HG03520 (cell line): ENCODE data around the gene DGKD.
A peak's percentile ranks its signal among the peaks of the same experiment; 100 is the strongest.

Experiments
- ATAC-seq: cut with Tn5 transposase; IDR thresholded peaks from one replicate; pipeline ENCODE4 v1.9.1; 2021; ENCODE audit warnings: mild to moderate bottlenecking, moderate library complexity; ENCODE audit not compliant: unreplicated experiment

The DGKD gene

DNA sequence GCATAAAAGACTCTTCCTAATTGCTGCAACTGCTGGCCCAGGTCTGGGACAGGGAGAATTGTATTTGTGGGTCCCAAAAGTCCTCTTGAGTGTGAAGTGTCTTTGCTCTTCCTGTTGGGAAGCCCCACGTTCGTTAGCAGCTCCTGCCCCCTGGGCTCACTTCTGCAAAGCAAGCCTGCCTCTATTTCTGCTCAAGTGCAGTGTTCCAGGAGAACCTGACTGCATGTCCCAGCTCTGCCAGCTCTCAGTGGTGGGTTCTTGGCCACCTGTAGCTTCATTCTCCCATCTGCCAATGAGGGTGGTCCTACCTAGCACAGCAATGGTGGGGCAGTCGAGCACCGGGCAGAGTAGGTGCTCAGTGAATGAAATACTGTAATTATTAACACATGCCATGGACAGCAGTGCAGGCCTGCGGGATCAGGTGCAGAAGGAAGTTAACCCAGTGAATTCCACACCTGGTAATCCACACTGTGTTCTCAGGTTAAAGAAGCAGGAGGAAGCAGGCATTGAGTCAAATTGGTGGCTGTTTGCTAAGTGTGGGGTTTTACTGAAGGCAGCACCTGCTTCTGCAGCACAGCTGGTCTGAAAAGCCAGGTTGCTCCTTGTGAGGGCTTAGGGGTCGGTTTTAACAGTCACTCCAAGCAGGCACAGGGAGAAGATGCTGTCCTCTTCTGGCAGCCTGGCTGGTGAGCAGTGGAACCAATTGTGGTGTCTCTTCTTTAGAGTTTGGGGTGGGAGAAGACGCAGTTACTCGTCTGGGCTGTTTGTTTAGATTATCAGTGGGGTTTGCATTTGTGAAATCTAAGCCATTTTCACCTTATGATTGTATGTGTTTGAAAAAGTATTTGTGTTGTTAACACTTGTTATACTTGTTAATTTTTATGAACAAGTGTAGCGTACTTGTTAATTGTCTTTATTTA lies 54.3 kb downstream of the DGKD start:
- ATAC-seq: no peak

DNA sequence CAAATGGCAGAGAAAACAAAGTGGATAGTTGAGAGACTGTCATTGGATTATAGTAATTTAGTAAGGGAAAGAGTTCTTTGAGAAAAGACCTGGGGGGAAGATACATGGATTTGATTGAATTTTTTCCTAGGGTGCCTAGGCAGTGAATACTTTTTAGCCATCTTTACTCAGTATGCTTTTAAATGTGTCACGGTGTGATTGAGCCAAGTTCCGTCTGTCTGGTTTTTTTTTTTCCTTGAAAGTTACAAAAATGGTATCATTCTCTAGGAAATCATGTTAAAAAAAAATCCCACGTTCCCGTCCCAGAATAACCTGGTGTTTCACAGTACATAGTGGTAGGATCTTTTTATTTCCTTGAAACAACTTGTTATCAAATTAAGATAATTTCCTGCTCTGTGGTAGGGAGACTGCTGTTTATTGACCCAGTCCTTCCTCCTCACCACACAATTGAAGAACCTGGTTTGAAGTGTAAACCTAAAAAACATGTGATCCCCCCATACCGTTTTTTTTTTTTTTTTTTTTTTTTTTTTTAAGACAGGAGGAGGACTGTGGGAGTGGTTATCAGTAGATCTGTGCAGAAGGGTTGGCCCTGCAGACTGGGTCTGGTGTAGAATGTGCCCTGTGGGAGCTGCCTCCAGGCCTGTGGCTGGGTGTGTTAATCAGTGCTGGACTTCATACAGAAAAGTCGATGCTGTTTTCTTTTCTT lies 55.1 kb downstream of the DGKD start:
- no peak for ATAC-seq

- no peak for ATAC-seq
Observed at GRCh38 chr2:233410196-233410760, 56.0 kb downstream of the DGKD start.

DNA sequence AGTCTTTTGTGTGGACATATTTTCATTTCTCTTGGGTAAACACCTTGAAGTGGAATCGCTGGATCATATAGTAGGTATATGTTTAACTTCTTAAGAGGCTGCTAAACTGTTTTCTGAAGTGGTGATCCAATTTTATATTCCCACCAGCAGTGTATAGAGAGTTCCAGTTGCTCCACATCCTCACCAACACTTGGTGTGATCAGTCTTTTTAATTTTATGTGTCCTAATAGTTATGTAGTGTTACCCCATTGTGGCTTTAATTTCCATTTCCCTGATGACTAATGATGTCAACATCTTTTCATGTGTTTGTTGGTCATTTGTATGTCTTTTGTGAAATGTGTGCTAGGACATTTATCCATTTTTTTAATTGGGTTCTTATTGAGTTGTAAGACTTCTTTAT lies 56.9 kb downstream of the DGKD start:
- no peak for ATAC-seq

GRCh38 chr2:233412405-233412804 lies 58.1 kb downstream of the DGKD start:
- no peak for ATAC-seq

DNA sequence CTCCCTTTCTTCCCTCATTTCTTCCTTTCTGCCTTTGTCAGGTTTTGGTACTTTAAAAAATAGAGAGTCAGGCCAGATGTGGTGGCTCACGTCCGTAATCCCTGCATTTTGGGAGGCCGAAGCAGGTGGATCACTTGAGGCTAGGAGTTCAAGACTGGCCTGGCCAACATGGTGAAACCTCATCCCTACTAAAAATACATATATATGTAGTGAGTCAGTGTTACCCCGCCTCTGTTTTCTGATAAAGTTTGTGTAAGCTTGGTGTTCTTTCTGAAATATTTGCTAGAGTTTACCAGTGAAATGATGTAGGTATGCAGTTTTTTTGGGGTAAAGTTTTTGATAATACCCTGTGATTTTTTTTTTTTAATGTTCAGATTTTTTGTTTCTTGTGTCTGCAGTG lies 58.8 kb downstream of the DGKD start:
- no peak for ATAC-seq

DNA sequence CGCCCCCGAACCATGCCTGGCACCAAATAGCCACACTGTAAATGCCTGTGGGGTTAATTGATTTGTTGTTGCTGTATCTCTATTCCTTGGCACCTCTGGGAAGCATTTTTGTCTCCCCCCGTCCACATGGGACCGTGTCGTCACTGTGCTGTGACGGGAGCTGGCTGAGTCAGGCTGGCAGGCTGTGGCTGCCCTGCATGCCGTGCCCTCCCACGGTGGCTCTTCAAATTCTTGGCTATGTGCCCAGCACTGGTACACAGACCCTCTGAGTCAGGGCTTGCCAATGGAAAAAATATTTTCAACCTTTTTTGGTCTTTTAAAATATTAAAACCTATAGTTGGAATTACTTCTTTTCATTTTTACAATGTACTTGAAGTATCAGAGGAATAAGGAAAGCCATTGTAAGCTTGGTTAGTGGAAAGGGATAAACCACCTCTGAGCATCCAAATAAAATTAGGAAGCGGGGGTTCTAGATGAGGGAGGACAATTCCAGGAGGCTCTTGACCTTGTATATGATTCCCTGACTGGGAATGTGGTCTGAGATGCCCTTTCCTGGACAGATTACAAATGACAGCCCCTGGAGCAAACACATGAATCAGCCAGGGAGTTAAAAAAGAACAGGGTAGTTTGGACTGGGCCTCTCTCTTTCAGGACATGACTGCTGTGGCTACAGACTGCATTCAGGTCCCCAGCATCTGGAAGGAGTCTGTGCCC lies 59.4 kb downstream of the DGKD start:
- ATAC-seq: no peak

GRCh38 chr2:233414273-233414654 lies 60.0 kb downstream of the DGKD start:
- no peak for ATAC-seq

- ATAC-seq: no peak
Observed at GRCh38 chr2:233414777-233415570, 60.7 kb downstream of the DGKD start.

DNA sequence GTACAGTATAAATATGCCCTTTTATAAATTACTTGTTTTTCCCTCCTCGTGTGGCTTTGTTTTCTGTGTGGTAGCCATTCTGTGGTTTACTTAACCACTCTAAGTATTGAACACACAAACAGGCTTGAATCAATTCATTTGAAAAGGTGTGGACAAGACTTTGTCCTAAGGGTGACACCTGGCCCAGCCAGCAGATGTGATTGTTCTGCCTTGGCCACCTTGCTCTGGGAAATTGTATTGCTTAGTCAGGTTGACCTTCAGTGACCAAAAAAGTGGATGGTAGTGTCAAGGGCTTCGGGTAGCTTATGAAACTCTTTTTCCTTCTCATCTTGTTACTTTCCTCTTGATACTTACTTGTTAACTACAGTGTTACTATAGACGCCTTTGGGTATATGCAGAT lies 61.9 kb downstream of the DGKD start:
- ATAC-seq: no peak

GRCh38 chr2:233416706-233417105 lies 62.4 kb downstream of the DGKD start:
- ATAC-seq: no peak

DNA sequence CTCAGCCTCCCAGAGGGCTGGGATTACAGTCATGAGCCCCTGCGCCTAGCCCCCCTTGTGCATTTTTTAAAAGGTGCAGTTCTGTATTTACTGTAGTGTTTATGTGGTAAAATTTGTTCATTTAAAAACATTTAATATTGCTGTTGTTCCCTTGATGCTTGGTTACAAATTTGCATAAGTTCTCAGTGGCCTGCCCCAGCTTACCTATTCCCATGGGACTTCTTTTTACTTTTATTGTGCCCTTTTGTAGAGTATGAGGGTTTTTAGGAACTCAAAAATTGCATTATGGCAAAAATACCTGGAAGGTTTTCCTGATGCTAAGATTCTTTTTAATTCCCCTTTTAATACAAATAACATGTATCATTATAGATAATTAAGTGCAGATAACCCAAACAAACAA lies 63.0 kb downstream of the DGKD start:
- ATAC-seq: no peak

DNA sequence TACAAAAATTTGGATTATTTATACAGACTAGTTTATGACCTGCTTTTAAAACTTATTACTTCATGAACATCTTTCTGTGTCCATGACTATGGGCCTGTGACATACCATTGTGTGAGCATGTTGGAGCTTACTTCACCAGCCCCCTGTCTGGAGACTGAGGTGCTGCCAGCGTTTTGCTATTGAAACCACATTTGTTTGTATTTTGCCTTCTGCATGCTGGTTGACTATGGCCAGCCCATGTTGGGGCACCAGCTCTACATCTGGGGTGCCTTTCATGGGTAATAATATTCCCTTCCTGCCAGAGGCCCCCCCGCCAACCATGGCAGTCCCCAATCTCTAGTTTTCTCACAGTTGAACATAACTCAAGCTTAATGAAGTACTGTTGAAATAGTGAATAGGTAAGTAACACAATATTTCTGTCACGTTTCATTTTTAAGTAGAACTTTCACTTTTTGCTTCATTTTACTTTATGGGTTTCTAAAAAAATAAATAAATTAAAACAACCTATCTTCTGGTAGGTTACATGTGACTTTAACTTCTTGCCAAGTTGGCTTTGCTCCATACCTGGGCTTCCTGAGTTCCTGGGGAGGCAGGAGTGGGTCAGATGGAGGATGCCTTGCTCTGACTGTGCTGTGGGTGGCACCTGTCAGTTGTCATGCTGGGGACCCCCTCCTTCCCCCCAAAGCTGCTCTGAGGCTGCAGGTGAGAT lies 63.9 kb downstream of the DGKD start:
- ATAC-seq: no peak

DNA sequence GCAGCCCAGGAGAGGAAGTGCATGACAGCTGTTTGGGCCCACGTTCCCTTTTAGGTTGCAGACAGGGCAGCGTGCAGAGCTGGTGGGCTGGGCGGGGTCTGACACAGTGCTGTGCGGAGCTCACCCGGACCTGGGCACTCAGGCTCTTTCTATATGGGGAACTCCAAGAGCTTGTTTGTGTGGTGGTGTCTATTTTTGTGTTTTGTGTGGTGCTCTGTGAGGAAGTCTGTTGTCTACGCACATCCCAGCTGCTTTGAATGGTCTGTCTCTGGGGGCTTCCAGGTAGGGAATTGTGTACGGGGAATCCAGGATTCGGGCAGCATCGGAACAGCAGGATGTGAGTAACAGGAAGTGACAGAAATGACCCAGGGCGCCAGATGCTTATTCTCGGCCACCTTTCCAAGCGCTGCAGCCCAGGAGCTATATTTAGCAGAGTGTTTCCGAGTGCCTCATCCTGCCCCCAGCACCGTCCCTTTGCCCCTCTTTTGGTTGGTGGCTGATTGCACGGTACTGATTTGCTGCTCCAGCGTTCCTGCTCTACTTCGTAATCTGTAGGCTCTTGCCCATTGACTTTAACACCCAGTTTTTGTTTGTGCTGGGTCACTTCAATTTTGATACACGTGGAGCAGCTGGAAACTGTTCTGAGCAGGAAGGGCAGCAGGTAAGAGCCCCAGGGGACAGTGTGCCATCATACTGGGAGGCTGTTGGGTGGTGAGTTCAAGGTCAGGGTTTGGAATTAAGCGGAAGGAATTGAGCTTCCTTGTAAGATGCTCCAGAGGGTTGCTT lies 64.7 kb downstream of the DGKD start:
- peak; percentile 38 for ATAC-seq

- no peak for ATAC-seq
Observed at GRCh38 chr2:233419602-233420391, 65.5 kb downstream of the DGKD start.

DNA sequence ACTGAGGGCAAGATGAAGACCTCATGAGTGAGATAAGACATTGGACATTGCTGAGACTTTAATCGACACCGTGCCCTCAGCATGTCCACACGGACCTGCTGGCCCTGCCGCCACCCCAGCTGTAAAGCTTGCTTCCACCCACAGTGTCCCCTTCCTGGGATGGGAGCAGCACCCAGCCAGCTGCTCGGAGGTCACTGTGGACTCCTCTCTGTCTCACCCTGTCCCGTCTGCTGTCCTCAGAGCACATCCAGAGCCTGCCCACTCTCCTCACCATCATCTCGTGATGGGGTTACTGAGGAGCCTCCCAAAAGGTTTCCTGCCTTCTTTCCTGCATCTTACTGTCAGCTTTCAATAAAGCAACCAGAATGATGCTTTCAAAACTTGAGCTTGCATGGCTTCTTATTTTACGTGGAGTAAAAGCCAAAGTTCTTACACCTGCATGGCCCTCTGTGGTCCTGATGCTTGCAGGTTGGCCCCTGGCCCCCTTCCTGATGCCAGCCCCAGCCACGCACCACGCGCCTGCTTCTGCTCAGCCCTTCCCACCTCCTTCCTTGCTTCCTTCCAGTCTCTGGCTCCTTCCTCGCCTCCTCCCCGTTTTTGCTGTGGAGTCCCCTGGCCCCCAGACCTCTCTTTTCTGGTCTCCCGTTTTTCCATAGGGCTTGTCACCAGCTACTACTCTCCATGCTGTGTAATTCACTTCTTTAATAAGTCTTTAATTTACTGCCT lies 67.0 kb downstream of the DGKD start:
- ATAC-seq: no peak

- peak; percentile 55 for ATAC-seq
Observed at GRCh38 chr2:233422050-233422639, 67.9 kb downstream of the DGKD start.
